ENCODE results near the gene FST.

FST gene

DNA sequence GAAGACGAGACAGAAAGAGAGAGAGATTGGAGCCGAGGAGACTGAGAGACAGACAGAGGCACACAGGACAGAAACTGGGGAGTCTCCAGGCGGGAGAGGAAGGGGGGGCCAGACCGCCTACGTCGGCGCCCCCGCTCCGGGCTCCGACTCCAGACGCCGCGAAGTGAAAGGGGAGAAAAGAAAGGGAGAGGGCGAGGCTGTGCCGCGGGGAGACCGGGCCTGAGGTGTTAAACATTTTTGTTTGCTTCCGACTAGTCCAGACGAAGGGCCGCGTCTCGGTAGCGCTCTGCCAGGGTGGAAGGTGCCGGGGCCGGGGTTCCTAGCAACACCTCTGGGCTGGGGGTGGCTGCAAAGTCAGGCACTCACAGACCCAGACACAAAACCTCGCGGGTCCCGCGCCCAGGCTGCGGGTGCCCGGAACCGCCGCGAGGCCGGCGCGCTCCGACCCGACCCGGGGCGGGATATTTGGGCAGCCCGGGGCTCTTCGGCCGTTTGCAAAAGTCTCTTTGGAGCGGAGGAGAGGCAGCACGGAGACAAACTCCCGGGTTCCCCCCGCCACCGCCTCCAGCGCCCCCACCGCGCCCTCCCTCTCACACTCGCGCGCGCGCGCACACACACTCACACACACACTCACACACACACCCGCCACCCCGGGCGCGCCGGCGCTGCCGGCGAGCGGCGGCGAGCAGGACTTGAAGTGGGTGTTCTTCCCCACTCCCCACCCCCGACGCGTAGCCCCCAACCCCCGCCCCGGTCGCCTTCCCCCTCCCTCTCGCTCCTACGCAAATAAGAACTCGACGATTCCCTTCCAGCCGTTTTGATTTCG is 626 bp upstream of the FST start:
- no peak for TF ChIP-seq ZNF274 (IDR thresholded peaks at IDR 0.05; ENCODE audit: low read depth, low read length)

DNA sequence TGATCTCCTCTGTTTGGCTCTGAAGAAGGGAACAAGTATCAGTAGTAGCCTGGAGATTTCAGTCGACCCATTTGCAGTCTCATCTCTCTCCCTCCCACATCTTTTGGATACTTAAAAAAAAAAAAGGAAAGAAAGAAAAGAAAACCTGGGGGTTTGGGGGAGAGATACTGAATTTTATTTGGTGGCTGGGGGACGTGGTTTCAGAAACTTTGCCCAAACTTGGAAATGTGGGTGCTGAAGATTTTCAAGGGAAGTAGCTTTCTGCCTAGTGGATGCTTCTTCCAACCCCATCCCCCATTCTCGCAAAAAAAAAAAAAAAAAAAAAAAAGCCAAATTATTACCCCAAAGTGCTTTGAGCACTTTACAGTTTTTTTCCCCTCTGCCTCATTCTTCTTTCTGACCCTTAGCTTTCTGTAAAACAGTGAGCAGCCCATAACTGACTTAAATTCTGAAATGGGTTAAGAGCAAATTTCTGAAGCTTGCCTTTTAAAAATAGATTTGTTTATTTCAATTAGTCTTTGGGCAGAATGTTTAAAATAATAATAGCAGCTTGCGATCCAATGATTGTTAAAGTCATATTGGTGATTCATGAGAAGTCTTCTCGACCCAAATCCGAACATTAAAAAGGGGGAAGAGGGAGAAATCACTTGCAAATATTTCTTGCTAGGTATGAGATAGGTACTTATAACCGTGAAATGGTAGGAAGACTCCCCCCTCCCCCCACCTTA is 894 bp downstream of the FST start:
- peak overlapping the region; percentile 62 for H3K4me3 ChIP-seq (ENCODE audit: low read length)
- no peak for TF ChIP-seq ZNF274 (IDR thresholded peaks at IDR 0.05; ENCODE audit: low read depth, low read length)

More for the DNA sequence above, 626 bp upstream of the FST start:
- peak overlapping the region; percentile 53 for H3K4me3 ChIP-seq (ENCODE audit: low read length)

DNA sequence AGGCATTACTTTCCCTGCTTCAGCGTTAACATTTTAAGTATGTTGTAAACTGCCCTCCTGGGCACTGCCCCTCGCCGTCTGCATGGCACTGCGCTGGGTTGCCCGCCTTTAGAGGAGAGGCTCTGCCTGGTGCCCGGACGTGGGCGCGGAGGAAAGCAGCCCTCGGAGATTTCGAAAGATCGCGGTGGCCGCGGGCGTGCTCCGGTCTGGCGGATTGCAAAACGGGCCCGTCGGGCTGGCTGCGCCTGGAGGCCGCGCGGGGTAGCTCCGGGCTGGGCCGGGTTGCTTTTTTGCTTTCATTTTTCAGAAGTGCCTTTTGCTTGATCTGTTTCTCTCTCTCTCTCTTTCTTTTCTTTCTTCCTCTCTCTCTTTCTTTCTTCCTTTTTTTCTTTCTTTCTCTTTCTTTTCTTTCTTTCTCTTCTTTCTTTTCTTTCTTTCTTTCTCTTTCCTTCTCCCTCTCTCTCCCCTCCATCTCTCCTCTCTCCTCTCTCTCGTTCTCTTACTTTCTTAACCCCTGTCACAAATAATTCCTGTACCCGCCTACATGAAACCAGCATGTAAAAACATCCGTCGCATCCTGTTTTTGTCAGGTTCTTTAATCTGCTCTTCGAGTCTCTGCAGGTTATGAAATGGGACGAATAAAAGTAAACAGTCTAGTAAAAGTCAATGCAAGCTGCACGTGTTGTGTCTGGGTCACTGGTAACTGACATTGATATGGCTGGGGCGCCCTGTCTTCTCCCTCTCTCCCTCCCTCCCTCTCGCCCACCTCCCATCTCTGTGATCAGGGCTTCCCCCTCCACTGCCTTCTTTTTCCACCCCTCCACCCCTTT is 1.7 kb downstream of the FST start:
- no peak for TF ChIP-seq ZNF274 (IDR thresholded peaks at IDR 0.05; ENCODE audit: low read depth, low read length)

DNA sequence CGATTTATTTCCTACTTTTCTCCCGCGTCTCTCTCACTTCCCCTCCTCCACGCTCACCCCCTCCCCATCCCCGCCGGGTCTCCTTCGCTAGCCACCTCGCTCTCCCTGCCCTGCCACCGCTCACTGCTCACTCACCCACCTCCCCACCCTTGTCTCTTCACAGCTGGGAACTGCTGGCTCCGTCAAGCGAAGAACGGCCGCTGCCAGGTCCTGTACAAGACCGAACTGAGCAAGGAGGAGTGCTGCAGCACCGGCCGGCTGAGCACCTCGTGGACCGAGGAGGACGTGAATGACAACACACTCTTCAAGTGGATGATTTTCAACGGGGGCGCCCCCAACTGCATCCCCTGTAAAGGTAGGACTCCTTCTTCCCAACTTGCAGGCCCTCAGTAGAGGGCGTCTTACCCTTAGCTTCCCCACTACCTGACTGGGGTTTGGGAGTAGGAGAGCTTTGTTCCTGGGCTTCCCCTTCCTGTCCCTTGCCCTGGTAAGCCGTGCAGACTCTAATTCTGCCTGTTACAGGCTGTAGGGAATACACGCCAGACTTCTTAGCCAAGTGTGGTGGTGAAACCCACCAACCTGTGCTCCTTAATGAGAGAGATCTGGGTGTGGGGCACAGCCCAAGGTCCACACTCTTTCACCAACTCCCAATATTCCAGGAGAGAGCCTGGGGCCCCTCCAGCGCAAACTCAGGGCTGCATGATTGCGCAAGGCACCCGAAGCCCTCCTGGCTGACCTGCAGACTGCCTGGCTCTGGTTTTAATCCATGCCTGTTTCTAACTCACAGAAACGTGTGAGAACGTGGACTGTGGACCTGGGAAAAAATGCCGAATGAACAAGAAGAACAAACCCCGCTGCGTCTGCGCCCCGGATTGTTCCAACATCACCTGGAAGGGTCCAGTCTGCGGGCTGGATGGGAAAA is 2.5 kb downstream of the FST start:
- TF ChIP-seq ZNF274 (IDR thresholded peaks at IDR 0.05; ENCODE audit: low read depth, low read length): no peak

More for the DNA sequence above, 1.7 kb downstream of the FST start:
- peak overlapping the region; percentile 62 for H3K4me3 ChIP-seq (ENCODE audit: low read length)

DNA sequence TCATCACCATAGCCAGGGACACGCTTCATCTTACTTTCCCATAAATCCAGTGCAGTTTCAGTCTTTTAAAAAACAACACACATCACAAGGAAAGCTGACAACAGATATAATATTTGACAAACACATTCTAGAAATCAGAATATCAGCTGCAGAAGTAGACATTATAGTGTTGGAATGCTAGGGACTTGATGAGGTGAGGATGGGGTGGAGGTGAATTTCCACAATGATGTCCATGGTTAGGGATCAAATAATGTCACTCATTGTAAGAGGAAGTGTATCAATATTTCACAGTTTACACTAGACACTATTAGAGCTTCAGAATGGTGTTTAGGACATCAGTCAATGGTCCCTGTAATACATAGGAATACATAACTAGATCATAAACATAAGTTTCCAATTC is 7.0 kb downstream of the FST start:
- no peak overlapping the region for H3K4me3 ChIP-seq (ENCODE audit: low read length)
- TF ChIP-seq ZNF274 (IDR thresholded peaks at IDR 0.05; ENCODE audit: low read depth, low read length): no peak

More for the DNA sequence above, 2.5 kb downstream of the FST start:
- H3K4me3 ChIP-seq (ENCODE audit: low read length): peak overlapping the region; percentile 62; the same call in 1 of the 2 replicates

DNA sequence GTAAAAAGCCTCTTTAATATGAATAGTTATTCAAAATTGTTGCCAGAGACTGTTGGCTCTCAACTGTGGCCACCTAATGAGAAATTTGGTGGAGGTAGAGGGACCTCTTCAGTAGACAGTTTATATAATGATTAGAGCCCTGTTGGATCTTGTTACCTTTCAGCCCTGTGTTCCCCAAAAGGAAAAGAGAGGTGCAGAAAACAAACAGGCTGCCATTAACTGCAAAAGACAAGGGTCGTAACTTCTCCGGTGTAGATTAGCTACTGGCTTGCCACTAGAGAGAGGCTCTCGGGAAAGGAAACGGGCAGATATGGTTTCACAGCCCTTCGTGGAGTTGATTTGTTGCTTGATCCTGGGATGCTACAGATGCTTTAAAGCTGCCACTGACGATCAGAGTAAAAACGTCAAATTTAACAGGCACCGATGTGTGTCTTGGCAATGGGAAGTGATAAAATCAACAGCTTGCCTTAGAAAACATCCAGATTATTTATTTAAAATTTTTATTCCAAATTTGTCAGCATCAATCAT is 7.8 kb downstream of the FST start:
- H3K4me3 ChIP-seq (ENCODE audit: low read length): no peak overlapping the region
- TF ChIP-seq ZNF274 (IDR thresholded peaks at IDR 0.05; ENCODE audit: low read depth, low read length): no peak

DNA sequence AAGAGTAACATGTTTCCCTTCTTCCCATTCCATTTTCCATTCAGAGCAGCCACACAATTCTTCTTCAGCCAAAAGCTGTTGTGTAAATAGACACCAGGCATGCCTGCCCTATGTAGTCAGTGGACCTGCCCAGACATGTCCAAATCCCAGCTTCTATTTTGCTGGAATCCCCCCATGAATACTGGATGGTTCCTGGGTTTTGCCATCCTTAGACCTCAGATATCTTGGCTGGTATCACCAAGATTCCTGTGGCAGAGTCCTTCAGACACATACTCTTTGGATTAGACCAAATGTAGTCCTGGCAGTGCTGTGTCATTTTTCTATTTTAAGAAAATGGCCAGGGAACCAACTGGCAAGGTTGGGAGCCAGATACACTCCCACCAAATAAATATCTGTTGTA is 10.3 kb downstream of the FST start:
- TF ChIP-seq ZNF274 (IDR thresholded peaks at IDR 0.05; ENCODE audit: low read depth, low read length): no peak
- no peak overlapping the region for H3K4me3 ChIP-seq (ENCODE audit: low read length)

DNA sequence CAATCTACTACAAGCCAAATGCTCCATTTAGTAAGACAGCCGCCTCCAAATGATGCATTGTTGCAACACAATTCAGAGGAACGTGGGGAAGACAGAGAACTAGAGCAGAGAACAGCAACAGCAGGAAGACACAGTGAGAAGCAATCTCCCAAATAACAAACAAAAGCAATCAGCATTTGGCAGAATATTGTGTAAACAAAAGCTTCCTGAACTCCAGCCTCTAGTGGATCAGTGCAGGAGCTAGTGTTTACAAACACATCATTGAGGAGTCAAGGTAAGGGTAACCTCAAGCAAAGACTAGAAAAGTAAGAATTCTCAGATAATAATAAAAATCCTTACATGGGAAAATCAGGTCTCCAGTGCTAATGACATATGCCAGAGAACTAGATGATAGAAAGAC is 20.6 kb downstream of the FST start:
- TF ChIP-seq ZNF274 (IDR thresholded peaks at IDR 0.05; ENCODE audit: low read depth, low read length): no peak
- no peak overlapping the region for H3K4me3 ChIP-seq (ENCODE audit: low read length)

DNA sequence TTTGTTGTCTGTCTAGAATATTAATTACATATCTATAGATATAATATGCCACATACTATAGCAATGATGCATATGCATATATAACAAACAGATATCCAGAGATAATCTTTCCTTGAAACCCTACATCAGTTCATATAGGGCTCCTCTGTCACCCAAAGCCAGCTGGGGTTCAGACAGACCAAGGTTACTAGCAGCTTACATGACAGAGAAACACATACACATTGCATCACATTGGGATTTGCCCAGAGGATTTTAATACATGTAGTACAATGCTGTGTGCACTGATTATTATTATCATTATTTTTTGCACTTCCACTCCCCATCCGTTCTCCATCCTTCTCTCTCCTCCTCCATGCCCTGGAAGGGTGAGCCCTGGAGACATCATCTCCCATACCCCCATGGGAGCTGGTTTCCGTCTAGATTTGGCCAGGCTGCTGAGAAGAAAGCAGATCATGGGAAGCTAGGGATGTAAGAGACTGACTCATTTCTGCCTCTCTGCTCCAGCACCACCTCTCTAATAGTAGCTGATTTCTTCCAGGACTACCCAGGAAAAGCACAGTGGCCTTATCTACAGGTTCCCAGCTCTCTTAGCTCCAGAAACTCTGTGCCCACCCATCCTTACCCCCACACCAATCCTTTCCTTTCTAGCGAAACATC is 23.3 kb downstream of the FST start:
- TF ChIP-seq ZNF274 (IDR thresholded peaks at IDR 0.05; ENCODE audit: low read depth, low read length): no peak
- H3K4me3 ChIP-seq (ENCODE audit: low read length): no peak overlapping the region

DNA sequence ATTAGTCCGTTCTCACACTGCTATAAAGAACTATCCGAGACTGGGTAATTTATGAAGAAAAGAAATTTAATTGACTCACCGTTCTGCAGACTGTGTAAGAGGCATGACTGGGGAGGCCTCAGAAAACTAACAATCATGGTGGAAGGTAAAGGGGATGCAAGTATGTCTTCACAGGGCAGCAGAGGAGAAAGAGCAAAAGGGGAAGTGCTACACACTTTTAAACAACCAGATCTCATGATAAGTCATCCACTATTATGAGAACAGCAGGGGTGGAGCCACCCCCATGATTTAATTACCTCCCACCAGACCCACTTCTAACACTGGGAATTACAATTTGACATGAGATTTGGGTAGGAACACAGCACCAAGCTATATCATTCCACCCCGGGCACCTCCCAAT is 26.6 kb downstream of the FST start:
- H3K4me3 ChIP-seq (ENCODE audit: low read length): no peak overlapping the region
- TF ChIP-seq ZNF274 (IDR thresholded peaks at IDR 0.05; ENCODE audit: low read depth, low read length): no peak

DNA sequence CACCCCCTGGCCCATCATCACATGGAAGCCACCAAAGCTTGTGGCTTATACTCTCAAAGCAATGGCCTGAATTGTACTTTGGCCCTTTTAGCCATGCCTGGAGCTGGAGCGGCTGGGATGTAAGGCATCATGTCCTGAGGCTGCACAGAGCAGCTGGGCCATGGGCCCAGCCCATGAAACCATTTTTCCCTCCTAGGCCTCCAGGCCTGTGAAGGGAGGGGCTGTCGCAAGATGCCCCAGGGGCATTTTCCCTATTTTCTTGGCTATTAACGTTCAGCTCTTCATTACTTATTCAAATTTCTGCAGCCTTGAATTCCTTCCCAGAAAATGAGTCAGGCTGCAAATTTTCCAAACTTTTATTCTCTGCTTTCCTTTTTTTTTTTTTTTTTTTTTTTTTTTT is 27.7 kb downstream of the FST start:
- no peak overlapping the region for H3K4me3 ChIP-seq (ENCODE audit: low read length)
- TF ChIP-seq ZNF274 (IDR thresholded peaks at IDR 0.05; ENCODE audit: low read depth, low read length): no peak

DNA sequence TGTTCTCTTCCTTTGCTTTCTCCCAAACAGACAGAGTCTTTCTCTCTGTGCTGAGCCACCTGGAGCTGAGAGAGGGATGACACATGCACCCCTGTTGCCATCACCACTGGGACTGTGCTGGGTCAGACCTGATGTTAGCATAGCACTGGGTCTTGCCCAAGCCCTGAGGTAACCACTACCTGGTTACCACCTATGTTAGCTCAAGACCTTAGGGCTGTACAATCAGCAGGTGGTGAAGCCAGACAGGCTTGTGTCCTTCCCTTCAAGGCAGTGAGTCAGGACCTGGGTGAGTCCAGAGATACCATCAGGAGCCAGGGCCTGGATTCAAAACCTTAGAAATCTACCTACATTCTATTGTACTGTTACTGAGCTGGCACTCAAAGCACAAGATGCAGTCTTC is 32.1 kb downstream of the FST start:
- no peak overlapping the region for H3K4me3 ChIP-seq (ENCODE audit: low read length)
- no peak for TF ChIP-seq ZNF274 (IDR thresholded peaks at IDR 0.05; ENCODE audit: low read depth, low read length)

DNA sequence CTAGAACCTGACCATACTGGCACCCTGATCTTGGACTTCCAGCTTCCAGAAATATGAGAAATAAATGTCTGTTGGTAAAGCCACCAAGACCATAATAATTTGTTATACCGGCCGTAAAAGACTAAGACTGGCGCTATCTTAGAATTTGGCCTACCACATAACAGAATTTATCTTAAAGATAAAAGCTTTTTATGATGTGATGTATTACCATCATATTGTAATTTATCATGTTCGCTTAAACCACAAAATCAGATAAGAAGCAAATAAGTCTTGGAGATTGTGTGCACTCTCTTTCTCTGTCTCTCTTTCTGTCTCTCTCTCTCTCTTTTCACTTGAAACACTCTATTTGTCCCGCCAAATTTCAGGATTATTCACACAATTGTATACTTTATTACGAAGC is 35.6 kb downstream of the FST start:
- no peak for TF ChIP-seq ZNF274 (IDR thresholded peaks at IDR 0.05; ENCODE audit: low read depth, low read length)
- no peak overlapping the region for H3K4me3 ChIP-seq (ENCODE audit: low read length)

Measured in GM08714 (cell line).